Measurements from ENCODE around the gene KLHL30. TPM values are rescaled to one million over a fixed set of nuclear protein-coding genes. Genes with fewer than 3 reads are reported as not detected.

Gene KLHL30
- total and polyA plus RNA-seq, 2 experiments from 2014 or later: 0.07 TPM; not detected in 1

GRCh38 chr2:238167344-238167715 is 28.9 kb downstream of the KLHL30 start:
- Mint-ChIP-seq H3K4me1 (no peaks in the 10 kb centered on the region), H3K27ac (peak overlapping the region; percentile 88; the same call in 1 of the 2 replicates), H3K9me3 (no peaks in the 10 kb centered on the region)

More at GRCh38 chr2:238167344-238167715, 28.9 kb downstream of the KLHL30 start:
- Histone ChIP-seq H3K36me3 (ENCODE audit: insufficient read depth) (no peaks in the 10 kb centered on the region), H3K9me2 (ENCODE audit: insufficient read depth) (no peaks in the 10 kb centered on the region), H3K27ac (ENCODE audit: low read depth) (no peak overlapping the region), H4K20me1 (replicated peaks; ENCODE audit: insufficient read depth) (no peaks in the 10 kb centered on the region), H3K4me2 (no peak overlapping the region), H3K79me2 (replicated peaks; ENCODE audit: insufficient read depth) (no peaks in the 10 kb centered on the region), H3K4me3 (no peak overlapping the region), H2AFZ (no peak overlapping the region), H3K4me1 (ENCODE audit: insufficient read depth) (no peaks in the 10 kb centered on the region), H3K27me3 (ENCODE audit: insufficient read depth) (peaks cover 30% of the 10 kb centered on the region), H3F3A (replicated peaks; ENCODE audit: low read depth) (no peaks in the 10 kb centered on the region)
- Mint-ChIP-seq H3K36me3 (ENCODE audit: low read depth) (peaks cover 22% of the 10 kb centered on the region; the same call in 2 of the 3 replicates), H3K27me3 (ENCODE audit: insufficient read depth, low read depth, poor library complexity) (peaks cover 24% of the 10 kb centered on the region), H3K4me3 (no peak overlapping the region)
- DNase-seq (ENCODE audit: low spot score) (no peak), ATAC-seq (no peak)
- TF ChIP-seq POLR2AphosphoS5 (IDR thresholded peaks at IDR 0.05; ENCODE audit: low read depth) (no peak), ZNF462 (CRISPR knock-in tag; IDR thresholded peaks at IDR 0.05) (no peak), STAT1 (IDR thresholded peaks at IDR 0.05; ENCODE audit: unreplicated experiment) (no peak), CREB1 (CRISPR knock-in tag; IDR thresholded peaks at IDR 0.05; ENCODE audit: low read depth) (no peak), EZH2 (IDR thresholded peaks at IDR 0.05; ENCODE audit: low read depth, unreplicated experiment) (no peak), REST (IDR thresholded peaks at IDR 0.05; ENCODE audit: unreplicated experiment) (no peak)
